HTERT RPE-1 (cell line): ENCODE measurements around the gene FLNA.
"Not testable (repeated sequence)": the region's sequence is repeated elsewhere in the genome, so short reads cannot be mapped to it uniquely, and the experiment has no call there.

Source experiments
- in situ Hi-C: fragments of 300-500 bp; cut with MboI; formaldehyde crosslinking; loops from 4 replicates; pipeline ENCODE4 v1.14.3; 2020; ENCODE audit warnings: low sequenced_read_pairs

Gene FLNA

GRCh38 chrX:154374313-154375155, at the start of gene FLNA:
Gene FLNA, minus strand, starts transcription at chrX:154374634. Its CDS starts 3,389 bp downstream, at chrX:154371245.
- in situ Hi-C loops: no loop called here

DNA sequence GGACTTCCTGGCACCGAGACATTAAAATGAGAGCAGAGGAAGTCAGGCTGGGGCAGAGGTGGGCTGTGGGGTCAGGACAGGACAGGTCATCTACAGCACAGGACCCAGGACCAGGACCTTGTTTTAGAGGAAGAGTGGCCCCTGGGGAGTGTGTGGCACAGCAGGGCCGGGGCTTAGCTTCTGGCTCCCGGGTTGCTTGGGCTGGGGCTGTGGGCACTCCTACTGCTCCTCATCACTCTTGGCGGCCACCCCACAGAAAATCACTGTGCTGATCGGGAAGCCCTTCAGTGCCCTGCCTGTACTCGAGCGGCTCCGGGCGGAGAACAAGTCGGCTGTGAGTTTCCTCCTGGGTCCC, 45.9 kb upstream of the FLNA start:
- in situ Hi-C loops: no loop called here

DNA sequence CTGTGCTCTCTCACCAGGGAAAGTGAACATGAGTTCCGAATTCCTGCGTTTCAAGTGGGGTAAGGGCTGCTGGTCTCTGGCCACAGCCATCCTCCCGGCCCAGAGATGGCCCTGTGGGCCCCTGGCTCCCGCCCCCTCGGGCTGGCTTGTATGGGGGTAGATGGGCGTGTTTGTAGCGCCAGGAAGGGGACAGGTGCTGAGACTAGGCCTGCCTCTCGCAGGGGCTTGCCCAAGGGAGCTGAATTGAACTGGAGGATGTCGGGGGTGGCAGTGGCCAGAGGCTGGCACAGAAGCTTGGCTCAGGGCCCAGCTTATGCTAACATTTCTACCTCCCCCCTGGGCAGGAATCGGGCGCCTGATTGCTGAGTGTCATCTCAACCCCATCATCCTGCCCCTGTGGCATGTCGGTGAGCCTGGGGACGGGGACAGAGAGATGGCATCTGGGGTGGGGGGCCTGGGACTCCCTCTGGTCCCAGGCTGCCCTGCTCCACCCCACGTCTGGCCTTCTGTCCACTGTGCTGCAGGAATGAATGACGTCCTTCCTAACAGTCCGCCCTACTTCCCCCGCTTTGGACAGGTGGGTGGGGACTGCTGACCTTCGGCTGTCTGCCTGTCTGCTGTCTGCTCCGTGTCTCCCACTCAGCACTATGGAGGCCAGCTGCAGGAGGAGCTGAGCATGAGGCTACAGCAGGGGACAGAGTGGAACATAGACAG, 45.4 kb upstream of the FLNA start:
- in situ Hi-C loops: no loop called here

GRCh38 chrX:154419189-154419588, 44.8 kb upstream of the FLNA start:
- in situ Hi-C loops: no loop called here

GRCh38 chrX:154417157-154417556, 42.7 kb upstream of the FLNA start:
- in situ Hi-C loops: no loop called here

DNA sequence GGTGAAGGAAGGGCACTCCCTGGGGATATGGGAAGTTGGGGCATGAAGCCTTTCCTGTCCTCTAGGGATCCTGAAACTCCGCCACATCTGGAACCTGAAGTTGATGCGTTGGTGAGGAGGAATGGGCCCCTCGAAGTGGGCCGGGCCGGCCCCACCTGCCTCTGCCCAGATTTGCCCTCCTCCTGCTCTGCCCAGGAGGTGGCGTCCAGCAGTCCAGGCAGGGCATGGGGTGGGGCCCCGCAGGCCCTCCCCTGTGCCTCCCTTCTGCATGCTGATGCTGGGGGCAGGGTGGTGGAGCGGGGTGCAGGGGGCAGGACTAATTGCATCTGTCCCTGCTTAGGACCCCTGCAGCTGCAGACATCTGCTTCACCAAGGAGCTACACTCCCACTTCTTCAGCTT, 38.7 kb upstream of the FLNA start:
- in situ Hi-C loops: no loop called here

DNA sequence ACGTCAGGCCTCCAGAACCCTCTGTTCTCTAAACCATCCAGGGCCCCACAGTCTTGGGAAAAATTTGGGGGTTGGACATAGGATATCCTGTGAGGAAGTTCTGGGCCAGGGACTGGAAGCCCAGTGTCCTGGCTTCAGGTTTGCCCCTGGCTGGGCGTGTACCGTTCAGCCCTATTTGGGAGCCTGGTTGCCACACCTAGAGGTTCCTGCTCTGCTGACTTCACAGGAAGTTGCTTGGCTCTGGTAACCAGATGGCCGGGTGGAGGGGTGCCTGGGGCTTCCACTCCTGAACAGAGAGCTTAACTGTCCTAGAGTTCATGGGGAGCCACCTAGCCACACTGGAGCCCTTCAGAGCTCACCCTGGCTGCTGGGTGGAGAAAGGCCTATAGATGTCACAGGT, 38.0 kb upstream of the FLNA start:
- in situ Hi-C loops: no loop called here

- in situ Hi-C loops: no loop called here
Observed at GRCh38 chrX:154411981-154412340, 37.5 kb upstream of the FLNA start.

GRCh38 chrX:154409222-154409871, 34.9 kb upstream of the FLNA start, which contains the start of gene DNASE1L1:
Gene DNASE1L1, minus strand, starts transcription at chrX:154409254. Its CDS starts 3,686 bp downstream, at chrX:154405568.
- in situ Hi-C loops: no loop called here

- in situ Hi-C loops: no loop called here
Observed at GRCh38 chrX:154408659-154409221, 34.3 kb upstream of the FLNA start.

DNA sequence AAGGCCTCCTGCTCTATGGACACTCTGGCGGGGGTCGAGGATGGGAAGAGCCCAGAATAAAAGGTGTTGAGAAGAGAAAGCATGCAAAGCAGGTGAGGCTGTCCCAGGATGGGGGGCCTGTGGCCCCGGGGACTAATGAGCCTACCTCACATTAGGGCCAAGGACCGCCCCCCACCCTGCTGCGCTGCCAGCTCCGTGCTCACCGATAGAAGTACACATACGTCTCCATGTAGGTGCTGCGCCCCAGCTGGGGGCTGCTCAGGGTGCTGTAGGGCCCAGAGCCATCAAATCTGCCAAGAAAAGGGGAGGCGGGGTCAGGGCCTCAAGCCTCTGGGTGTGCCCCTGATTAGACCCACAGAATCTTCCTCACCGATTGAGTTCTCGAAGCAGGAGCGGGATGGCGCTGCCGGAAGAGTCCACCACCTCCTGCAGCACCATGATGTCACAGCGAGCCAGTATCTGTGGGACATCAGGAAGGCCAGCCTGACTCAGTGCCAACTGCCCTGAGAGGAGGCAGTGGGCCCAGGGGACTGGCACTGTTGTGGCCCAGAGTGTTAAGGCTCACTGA, 30.3 kb upstream of the FLNA start:
- in situ Hi-C loops: no loop called here

DNA sequence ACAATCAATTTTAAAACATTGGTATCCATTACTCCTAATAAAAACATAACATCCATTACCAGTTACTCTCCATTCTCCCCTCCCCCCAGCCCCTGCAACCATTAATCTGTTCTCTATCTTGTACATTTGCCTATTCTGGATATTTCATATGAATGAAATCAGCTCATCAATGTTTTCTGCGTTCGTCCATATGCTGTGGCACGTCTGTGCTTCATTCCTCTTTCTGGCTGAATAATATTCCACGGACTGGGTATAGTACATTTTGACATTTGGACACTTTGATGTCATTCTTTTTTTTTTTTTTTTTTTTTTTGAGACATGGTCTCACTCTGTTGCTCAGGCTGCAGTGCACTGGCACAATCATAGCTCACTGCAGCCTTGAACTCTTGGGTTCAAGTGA, 29.4 kb upstream of the FLNA start:
- in situ Hi-C loops: no loop called here

DNA sequence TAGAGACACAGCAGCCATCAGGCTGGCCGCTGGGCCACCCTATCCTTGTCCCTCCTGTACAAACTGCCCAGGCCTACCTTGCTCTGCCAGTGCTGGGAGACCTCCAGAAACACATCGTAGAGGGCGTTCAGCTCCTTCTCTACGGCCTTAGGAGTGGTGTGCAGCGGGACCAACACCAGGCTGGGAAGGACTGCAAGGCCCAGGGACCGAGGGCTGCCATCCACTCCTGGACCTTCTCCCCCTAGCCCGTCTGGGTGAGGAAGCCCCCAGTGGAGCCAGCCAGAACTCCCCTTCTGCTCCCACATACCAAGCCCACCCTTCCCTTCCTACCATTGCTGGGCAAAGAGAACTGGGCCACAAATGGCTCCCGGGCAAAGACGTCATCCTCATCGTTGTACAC, 28.8 kb upstream of the FLNA start:
- in situ Hi-C loops: no loop called here

DNA sequence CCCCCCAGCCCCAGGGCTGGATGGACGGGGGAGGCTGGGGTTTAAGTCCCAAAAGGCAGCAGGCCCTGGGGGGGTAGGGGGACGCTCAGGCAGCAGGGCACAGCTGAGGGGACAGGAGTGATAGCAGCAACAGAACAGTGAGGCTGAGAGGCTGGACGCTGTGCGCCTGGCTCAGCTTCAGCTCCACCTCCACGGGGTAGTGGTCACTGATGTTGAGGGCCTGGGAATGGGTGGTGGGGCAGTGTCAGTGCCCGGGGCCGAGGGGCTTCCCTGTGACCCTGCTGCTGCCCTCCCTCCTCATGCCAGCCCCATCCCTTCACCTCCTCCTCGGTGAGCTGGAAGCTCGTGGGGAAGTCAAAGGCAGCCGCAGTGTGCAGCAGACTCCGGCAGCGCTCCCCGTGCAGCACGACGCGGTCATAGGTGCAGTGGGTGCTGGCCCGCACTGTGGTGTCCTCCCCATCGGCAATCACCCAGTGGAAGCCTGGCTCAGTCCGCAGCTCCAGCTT, 28.2 kb upstream of the FLNA start:
- in situ Hi-C loops: no loop called here

DNA sequence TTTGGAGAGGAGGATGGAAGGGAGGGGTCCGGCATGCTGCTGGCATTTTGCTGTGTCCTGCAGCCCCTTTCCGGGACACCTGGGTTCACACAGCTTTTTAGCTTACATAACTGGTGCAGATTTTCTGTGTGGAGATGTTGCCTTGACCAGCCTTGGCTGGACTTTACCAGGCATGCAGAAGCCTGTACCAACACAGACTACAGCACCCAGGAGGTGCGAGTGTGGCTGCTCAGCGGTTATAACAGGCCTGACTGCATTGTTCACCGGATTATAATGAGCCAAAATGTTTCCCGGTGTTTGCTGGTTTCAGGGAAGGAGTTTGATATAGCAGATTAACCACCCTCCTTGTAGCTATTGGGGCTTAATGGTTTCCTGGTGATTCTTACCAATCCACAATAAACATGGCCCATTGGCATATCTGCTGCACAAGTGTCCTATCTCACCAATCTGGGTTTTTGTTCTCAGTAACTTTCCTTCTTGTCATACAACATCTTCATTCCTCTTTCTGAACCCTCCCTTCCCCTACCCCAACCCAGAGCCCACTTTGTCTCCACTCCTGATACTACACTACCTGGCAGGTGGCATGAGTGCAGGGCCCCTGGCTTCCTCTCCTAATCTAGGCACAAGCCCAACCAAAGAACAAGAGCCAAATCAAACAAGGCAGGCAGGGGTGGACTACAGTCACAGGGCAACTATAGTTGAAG, 27.6 kb upstream of the FLNA start:
- in situ Hi-C loops: no loop called here

GRCh38 chrX:154401045-154401799, 26.8 kb upstream of the FLNA start:
- in situ Hi-C loops: no loop called here

DNA sequence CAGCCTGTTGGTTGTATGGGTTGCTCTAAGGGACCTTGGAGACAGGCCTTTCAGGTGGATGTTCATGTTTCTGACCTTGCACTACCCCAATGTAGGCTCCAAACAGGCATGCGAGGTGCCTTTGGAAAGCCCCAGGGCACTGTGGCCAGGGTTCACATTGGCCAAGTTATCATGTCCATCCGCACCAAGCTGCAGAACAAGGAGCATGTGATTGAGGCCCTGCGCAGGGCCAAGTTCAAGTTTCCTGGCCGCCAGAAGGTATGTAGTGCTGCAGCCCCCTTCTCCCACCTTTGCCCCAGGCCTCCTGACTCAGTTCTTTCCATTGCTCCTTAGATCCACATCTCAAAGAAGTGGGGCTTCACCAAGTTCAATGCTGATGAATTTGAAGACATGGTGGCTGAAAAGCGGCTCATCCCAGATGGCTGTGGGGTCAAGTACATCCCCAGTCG, 26.0 kb upstream of the FLNA start:
- in situ Hi-C loops: not testable (repeated sequence)

- in situ Hi-C loops: no loop called here
Observed at GRCh38 chrX:154399527-154400368, 25.3 kb upstream of the FLNA start.
